GM12801 (cell line): ENCODE data around the gene PFN4.

ENCODE experiments used
- CTCF ChIP-seq: IDR thresholded peaks from one replicate; pipeline ENCODE4 v1.5.1; 2011; ENCODE audit warnings: control low read depth; ENCODE audit not compliant: insufficient read length; ENCODE audit errors: extremely low read depth

The PFN4 gene

GRCh38 chr2:24110660-24111303, 12.4 kb downstream of the PFN4 start:
- TF ChIP-seq CTCF = no peak

GRCh38 chr2:24107336-24107735, 15.8 kb downstream of the PFN4 start:
- TF ChIP-seq CTCF = no peak

- TF ChIP-seq CTCF = no peak
These were observed 16.3 kb downstream of the PFN4 start for GRCh38 chr2:24106786-24107185.

DNA sequence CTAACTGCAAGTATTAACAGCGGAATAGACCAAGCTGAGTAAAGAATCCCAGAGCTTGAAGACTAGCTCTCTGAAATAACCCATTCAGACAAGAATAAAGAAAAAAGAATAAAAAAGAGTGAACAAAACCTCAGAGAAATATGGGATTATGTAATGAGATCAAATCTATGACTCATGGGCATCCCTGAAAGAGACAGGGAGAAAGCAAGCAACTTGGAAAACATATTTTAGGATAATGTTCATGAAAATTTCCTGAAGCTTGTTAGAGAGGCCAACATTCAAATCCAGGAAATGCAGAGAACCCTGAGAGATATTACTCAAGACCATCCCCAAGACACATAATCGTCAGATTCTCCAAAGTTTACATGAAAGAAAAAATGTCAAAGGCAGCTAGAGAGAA, 17.3 kb downstream of the PFN4 start:
- TF ChIP-seq CTCF = no peak

DNA sequence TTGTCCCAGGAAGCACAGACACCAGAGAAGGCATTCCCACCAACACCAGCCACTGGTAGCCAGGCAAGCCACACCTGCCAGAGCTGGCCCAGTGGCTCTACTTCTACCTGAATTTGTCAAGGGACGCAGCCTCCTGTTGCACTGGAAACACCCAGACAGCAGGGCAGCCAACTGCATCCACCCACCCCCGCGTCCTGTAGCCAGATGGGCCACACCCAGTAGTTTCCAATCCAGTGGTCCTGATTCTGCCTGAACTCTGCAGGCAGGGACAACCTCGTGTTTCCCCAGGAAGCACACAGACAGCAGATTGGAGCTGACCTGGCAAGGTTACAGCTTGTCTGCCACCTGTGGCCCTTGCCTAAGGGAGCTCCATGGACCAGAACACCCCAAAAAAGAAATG, 18.2 kb downstream of the PFN4 start:
- TF ChIP-seq CTCF = no peak

DNA sequence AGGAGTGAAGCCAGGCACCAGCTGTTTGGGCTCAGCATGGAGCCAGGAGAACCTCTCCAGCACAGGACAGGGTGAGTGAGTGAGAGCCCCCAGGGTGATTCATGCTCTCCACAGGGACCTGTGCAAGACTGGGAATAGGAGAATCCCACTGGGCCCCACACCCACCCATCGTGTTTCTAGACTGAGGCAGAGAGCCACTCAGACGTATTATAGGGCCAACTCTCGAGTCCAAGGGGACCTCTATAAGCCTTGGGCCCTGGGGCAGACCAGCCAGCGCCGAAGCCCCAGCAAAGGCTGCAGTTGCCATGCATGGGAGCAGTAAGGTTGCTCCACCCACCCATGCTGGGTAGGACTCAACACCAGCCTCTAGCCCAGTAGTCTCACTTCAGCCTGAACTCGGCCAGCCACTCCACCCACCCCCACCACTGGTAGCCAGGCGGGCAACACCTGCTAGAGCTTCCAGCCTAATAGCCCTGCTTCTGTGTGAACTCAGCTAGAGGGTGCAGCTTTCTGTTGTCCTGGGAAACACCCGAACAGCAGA, 19.0 kb downstream of the PFN4 start:
- no peak for TF ChIP-seq CTCF

DNA sequence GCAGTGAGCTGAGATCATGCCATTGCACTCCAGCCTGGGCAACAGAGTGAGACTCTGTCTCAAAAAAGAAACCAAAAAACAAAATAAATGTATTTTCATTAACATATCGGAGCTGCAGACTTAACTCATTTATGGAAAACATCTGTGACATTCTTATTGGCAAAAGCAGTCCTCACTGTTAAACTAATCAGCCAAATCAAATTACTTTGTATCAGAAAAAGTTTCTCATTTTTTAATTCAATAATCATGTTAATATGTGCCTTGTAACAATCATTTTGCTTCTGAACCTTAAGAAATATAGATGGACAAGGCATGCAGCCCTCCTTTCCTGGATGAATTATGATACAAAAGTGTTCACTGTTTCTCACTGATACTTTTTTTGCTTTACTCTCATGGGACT, 20.5 kb downstream of the PFN4 start:
- TF ChIP-seq CTCF = no peak
